Spinal cord (tissue), 10 donors: Measurements from ENCODE around the gene FUT4. TPM values are rescaled to one million over a fixed set of nuclear protein-coding genes. Genes with fewer than 3 reads are reported as not detected.
"Not testable (repeated sequence)": the region's sequence is repeated elsewhere in the genome, so short reads cannot be mapped to it uniquely, and the experiment has no call there.

ENCODE experiments used
- DNase-seq, 6 donors: peaks; one replicate each; pipeline versions ENCODE4 v3.0.0 to v3.0.0-alpha.2; 2013 to 2015; ENCODE audit warnings: low spot score in 6 of 6, low read depth in 4 of 6
- H3K27ac ChIP-seq: one replicate; pipeline ENCODE4 v1.5.1; 2013; ENCODE audit warnings: low read depth, low read length, control low read depth
- H3K27me3 ChIP-seq: one replicate; pipeline ENCODE4 v1.6.1; 2013; ENCODE audit warnings: low read length; ENCODE audit not compliant: control insufficient read depth, insufficient read depth
- H3K36me3 ChIP-seq: one replicate; pipeline ENCODE4 v1.6.1; 2013; ENCODE audit warnings: low read length; ENCODE audit not compliant: control insufficient read depth, insufficient read depth
- H3K4me1 ChIP-seq: one replicate; pipeline ENCODE4 v1.6.1; 2013; ENCODE audit warnings: low read length; ENCODE audit not compliant: control insufficient read depth, insufficient read depth
- H3K4me3 ChIP-seq: one replicate; pipeline ENCODE4 v1.5.1; 2013; ENCODE audit warnings: low read depth, low read length, control low read depth
- H3K9me3 ChIP-seq: one replicate; pipeline ENCODE4 v1.6.1; 2013; ENCODE audit warnings: low read length; ENCODE audit not compliant: control insufficient read depth, insufficient read depth
- WGBS: methylation state at CpG from one replicate; pipeline ENCODE4 v1.1.5; 2013; ENCODE audit warnings: missing lambda C conversion rate; ENCODE audit not compliant: insufficient coverage; 5-methylcytosine and 5-hydroxymethylcytosine counted together
- polyA plus RNA-seq, 2 donors: library from polyadenylated mRNA; unstranded; fragments of 120-200 nt; gene quantifications; one replicate each; pipeline ENCODE4 v1.2.1, GENCODE V29; 2013; ENCODE audit not compliant: insufficient read length in 2 of 2
- total RNA-seq, 2 donors: library from RNA; depleted of rRNA in 1 of 2; stranded (reverse); fragments of 120-200 nt in 1 of 2; fragments of >200 nt in 1 of 2; gene quantifications; one replicate each; pipeline versions ENCODE4 v1.2.3 to v1.2.4, GENCODE V29; 2013 to 2014
- donor health status: healthy.

The FUT4 gene
- total and polyA plus RNA-seq, 4 donors, result 3.3 to 8.0 (median 4.7) TPM

GRCh38 chr11:94546162-94546470 lies 2.4 kb downstream of the FUT4 start:
- Histone ChIP-seq H3K4me3 (no peak overlapping the region), H3K4me1 (peaks cover 24% of the 10 kb centered on the region), H3K27ac (no peak overlapping the region), H3K27me3 (no peaks in the 10 kb centered on the region), H3K36me3 (peaks cover 10% of the 10 kb centered on the region), H3K9me3 (no peaks in the 10 kb centered on the region)
- peak in 1 of 6 donors; percentile 9 for DNase-seq
- 100% methylated on average over 1 of the region's 2 CpGs for WGBS

- WGBS, result 63% methylated on average over 1 of the region's 1 CpG
- Histone ChIP-seq H3K9me3 (no peaks in the 10 kb centered on the region), H3K27me3 (no peaks in the 10 kb centered on the region), H3K4me1 (peaks cover 24% of the 10 kb centered on the region), H3K4me3 (no peak overlapping the region), H3K27ac (no peak overlapping the region), H3K36me3 (peaks cover 10% of the 10 kb centered on the region)
- peak in 1 of 6 donors; percentile 23 for DNase-seq
Observed at GRCh38 chr11:94546886-94547285, 3.2 kb downstream of the FUT4 start.

- Histone ChIP-seq H3K36me3 (peaks cover 10% of the 10 kb centered on the region), H3K27ac (no peak overlapping the region), H3K9me3 (no peaks in the 10 kb centered on the region), H3K4me1 (peaks cover 19% of the 10 kb centered on the region), H3K27me3 (no peaks in the 10 kb centered on the region), H3K4me3 (no peak overlapping the region)
- no peak for DNase-seq
- 67% methylated on average over 1 of the region's 5 CpGs for WGBS
Observed at GRCh38 chr11:94549146-94549545, 5.4 kb downstream of the FUT4 start.

- Histone ChIP-seq H3K4me1 (peaks cover 9% of the 10 kb centered on the region), H3K36me3 (peaks cover 2% of the 10 kb centered on the region), H3K9me3 (no peaks in the 10 kb centered on the region), H3K27ac (no peak overlapping the region), H3K4me3 (no peak overlapping the region), H3K27me3 (no peaks in the 10 kb centered on the region)
- no peak for DNase-seq
- WGBS, result 27% methylated on average over 2 of the region's 4 CpGs
Observed at GRCh38 chr11:94550513-94550912, 6.8 kb downstream of the FUT4 start.

- H3K36me3 ChIP-seq, result no peaks in the 10 kb centered on the region
- H3K4me3 ChIP-seq, result no peak overlapping the region
- 100% methylated on average over 1 of the region's 1 CpG for WGBS
Observed at GRCh38 chr11:94553938-94554337, 10.2 kb downstream of the FUT4 start.

GRCh38 chr11:94555752-94556329 lies 12.1 kb downstream of the FUT4 start:
- H3K4me1 ChIP-seq, H3K9me3 ChIP-seq, H3K36me3 ChIP-seq, H3K4me3 ChIP-seq, H3K27ac ChIP-seq, DNase-seq, H3K27me3 ChIP-seq: not testable (repeated sequence)
- 100% methylated on average over 4 of the region's 8 CpGs for WGBS

More at GRCh38 chr11:94553938-94554337, 10.2 kb downstream of the FUT4 start:
- DNase-seq, result no peak
- Histone ChIP-seq H3K9me3 (no peaks in the 10 kb centered on the region), H3K27ac (no peak overlapping the region), H3K4me1 (no peaks in the 10 kb centered on the region), H3K27me3 (no peaks in the 10 kb centered on the region)

- Histone ChIP-seq H3K4me3 (no peak overlapping the region), H3K27me3 (no peaks in the 10 kb centered on the region), H3K36me3 (no peaks in the 10 kb centered on the region), H3K9me3 (no peaks in the 10 kb centered on the region), H3K4me1 (no peaks in the 10 kb centered on the region), H3K27ac (no peak overlapping the region)
- no peak for DNase-seq
Observed at GRCh38 chr11:94557421-94557820, 13.7 kb downstream of the FUT4 start.

GRCh38 chr11:94557992-94558391 lies 14.3 kb downstream of the FUT4 start:
- no peaks in the 10 kb centered on the region for H3K9me3 ChIP-seq
- H3K27me3 ChIP-seq, result no peaks in the 10 kb centered on the region
- H3K36me3 ChIP-seq, result no peaks in the 10 kb centered on the region
- no peak for DNase-seq
- H3K4me1 ChIP-seq, result no peaks in the 10 kb centered on the region
- no peak overlapping the region for H3K27ac ChIP-seq
- no peak overlapping the region for H3K4me3 ChIP-seq
- no CpG with 5 or more reads among the region's 1 CpG for WGBS

GRCh38 chr11:94558468-94558867 lies 14.7 kb downstream of the FUT4 start:
- WGBS, result no CpG with 5 or more reads among the region's 1 CpG
- Histone ChIP-seq H3K9me3 (no peaks in the 10 kb centered on the region), H3K4me3 (no peak overlapping the region), H3K27me3 (no peaks in the 10 kb centered on the region), H3K36me3 (no peaks in the 10 kb centered on the region), H3K4me1 (no peaks in the 10 kb centered on the region), H3K27ac (no peak overlapping the region)
- no peak for DNase-seq

- no peaks in the 10 kb centered on the region for H3K36me3 ChIP-seq
- DNase-seq, result no peak
- no CpG with 5 or more reads among the region's 4 CpGs for WGBS
- H3K4me3 ChIP-seq, result no peak overlapping the region
- H3K27ac ChIP-seq, result no peak overlapping the region
- no peaks in the 10 kb centered on the region for H3K9me3 ChIP-seq
- H3K27me3 ChIP-seq, result no peaks in the 10 kb centered on the region
- no peaks in the 10 kb centered on the region for H3K4me1 ChIP-seq
Observed at GRCh38 chr11:94558932-94559331, 15.2 kb downstream of the FUT4 start.
